ENCODE data around the gene WTAP. TPM values are rescaled to one million over a fixed set of nuclear protein-coding genes. Genes with fewer than 3 reads are reported as not detected.

Gene WTAP
- total and polyA plus RNA-seq, 2 experiments from 2014 or later: 108 to 121 TPM

DNA sequence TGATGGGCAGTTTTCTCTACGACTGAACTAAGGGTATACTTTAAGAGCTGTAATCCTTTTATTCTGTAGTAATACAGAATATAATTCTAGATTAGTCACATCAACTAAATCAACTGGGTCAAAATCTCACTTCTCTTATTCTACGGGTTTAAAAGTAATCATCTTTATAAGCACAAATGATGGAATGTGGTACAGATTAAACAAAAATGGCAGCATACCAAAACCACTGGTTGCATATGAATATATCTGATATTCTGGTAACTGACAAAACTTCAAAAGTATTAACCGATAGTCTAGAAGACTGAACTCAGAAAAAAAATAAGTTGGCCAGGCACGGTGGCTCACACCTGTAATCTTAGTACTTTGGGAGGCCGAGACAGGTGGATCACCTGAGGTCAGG, 41.3 kb upstream of the WTAP start:
- no peak overlapping the region for H3K4me3 ChIP-seq
- Mint-ChIP-seq H3K4me1 (peaks cover under 1% of the 10 kb centered on the region; the same call in 2 of the 3 replicates), H3K9me3 (no peaks in the 10 kb centered on the region), H3K36me3 (ENCODE audit: low read depth) (peaks cover 50% of the 10 kb centered on the region), H3K27me3 (ENCODE audit: insufficient read depth, low read depth, poor library complexity) (no peaks in the 10 kb centered on the region), H3K27ac (no peak overlapping the region), H3K4me3 (no peak overlapping the region)
- H3K4me1 ChIP-seq (ENCODE audit: insufficient read depth): no peaks in the 10 kb centered on the region
- ATAC-seq (no peak), DNase-seq (ENCODE audit: low spot score) (no peak)
- TF ChIP-seq NANOG (IDR thresholded peaks at IDR 0.05; ENCODE audit: borderline replicate concordance) (no peak), JUNB (IDR thresholded peaks at IDR 0.05; ENCODE audit: unreplicated experiment) (no peak), STAT1 (IDR thresholded peaks at IDR 0.05; ENCODE audit: unreplicated experiment) (no peak), POLR2AphosphoS5 (IDR thresholded peaks at IDR 0.05; ENCODE audit: low read depth) (no peak), EZH2 (IDR thresholded peaks at IDR 0.05; ENCODE audit: low read depth, unreplicated experiment) (no peak), ZNF331 (CRISPR knock-in tag; IDR thresholded peaks at IDR 0.05; ENCODE audit: low read depth) (no peak), ZNF114 (CRISPR knock-in tag; IDR thresholded peaks at IDR 0.05) (no peak), CREB1 (CRISPR knock-in tag; IDR thresholded peaks at IDR 0.05; ENCODE audit: low read depth) (no peak), EZH2phosphoT487 (IDR thresholded peaks at IDR 0.05; ENCODE audit: unreplicated experiment) (no peak)
- TF ChIP-seq, protein P1, sequence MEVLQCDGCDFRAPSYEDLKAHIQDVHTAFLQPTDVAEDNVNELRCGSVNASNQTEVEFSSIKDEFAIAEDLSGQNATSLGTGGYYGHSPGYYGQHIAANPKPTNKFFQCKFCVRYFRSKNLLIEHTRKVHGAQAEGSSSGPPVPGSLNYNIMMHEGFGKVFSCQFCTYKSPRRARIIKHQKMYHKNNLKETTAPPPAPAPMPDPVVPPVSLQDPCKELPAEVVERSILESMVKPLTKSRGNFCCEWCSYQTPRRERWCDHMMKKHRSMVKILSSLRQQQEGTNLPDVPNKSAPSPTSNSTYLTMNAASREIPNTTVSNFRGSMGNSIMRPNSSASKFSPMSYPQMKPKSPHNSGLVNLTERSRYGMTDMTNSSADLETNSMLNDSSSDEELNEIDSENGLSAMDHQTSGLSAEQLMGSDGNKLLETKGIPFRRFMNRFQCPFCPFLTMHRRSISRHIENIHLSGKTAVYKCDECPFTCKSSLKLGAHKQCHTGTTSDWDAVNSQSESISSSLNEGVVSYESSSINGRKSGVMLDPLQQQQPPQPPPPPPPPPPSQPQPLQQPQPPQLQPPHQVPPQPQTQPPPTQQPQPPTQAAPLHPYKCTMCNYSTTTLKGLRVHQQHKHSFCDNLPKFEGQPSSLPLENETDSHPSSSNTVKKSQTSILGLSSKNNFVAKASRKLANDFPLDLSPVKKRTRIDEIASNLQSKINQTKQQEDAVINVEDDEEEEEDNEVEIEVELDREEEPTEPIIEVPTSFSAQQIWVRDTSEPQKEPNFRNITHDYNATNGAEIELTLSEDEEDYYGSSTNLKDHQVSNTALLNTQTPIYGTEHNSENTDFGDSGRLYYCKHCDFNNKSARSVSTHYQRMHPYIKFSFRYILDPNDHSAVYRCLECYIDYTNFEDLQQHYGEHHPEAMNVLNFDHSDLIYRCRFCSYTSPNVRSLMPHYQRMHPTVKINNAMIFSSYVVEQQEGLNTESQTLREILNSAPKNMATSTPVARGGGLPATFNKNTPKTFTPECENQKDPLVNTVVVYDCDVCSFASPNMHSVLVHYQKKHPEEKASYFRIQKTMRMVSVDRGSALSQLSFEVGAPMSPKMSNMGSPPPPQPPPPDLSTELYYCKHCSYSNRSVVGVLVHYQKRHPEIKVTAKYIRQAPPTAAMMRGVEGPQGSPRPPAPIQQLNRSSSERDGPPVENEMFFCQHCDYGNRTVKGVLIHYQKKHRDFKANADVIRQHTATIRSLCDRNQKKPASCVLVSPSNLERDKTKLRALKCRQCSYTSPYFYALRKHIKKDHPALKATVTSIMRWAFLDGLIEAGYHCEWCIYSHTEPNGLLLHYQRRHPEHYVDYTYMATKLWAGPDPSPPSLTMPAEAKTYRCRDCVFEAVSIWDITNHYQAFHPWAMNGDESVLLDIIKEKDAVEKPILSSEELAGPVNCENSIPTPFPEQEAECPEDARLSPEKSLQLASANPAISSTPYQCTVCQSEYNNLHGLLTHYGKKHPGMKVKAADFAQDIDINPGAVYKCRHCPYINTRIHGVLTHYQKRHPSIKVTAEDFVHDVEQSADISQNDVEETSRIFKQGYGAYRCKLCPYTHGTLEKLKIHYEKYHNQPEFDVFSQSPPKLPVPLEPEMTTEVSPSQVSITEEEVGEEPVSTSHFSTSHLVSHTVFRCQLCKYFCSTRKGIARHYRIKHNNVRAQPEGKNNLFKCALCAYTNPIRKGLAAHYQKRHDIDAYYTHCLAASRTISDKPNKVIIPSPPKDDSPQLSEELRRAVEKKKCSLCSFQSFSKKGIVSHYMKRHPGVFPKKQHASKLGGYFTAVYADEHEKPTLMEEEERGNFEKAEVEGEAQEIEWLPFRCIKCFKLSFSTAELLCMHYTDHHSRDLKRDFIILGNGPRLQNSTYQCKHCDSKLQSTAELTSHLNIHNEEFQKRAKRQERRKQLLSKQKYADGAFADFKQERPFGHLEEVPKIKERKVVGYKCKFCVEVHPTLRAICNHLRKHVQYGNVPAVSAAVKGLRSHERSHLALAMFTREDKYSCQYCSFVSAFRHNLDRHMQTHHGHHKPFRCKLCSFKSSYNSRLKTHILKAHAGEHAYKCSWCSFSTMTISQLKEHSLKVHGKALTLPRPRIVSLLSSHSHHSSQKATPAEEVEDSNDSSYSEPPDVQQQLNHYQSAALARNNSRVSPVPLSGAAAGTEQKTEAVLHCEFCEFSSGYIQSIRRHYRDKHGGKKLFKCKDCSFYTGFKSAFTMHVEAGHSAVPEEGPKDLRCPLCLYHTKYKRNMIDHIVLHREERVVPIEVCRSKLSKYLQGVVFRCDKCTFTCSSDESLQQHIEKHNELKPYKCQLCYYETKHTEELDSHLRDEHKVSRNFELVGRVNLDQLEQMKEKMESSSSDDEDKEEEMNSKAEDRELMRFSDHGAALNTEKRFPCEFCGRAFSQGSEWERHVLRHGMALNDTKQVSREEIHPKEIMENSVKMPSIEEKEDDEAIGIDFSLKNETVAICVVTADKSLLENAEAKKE (CRISPR knock-in tag; IDR thresholded peaks at IDR 0.05): no peak
- TF ChIP-seq, protein P2, sequence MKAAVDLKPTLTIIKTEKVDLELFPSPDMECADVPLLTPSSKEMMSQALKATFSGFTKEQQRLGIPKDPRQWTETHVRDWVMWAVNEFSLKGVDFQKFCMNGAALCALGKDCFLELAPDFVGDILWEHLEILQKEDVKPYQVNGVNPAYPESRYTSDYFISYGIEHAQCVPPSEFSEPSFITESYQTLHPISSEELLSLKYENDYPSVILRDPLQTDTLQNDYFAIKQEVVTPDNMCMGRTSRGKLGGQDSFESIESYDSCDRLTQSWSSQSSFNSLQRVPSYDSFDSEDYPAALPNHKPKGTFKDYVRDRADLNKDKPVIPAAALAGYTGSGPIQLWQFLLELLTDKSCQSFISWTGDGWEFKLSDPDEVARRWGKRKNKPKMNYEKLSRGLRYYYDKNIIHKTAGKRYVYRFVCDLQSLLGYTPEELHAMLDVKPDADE (IDR thresholded peaks at IDR 0.05): no peak
- TF ChIP-seq, protein P3, sequence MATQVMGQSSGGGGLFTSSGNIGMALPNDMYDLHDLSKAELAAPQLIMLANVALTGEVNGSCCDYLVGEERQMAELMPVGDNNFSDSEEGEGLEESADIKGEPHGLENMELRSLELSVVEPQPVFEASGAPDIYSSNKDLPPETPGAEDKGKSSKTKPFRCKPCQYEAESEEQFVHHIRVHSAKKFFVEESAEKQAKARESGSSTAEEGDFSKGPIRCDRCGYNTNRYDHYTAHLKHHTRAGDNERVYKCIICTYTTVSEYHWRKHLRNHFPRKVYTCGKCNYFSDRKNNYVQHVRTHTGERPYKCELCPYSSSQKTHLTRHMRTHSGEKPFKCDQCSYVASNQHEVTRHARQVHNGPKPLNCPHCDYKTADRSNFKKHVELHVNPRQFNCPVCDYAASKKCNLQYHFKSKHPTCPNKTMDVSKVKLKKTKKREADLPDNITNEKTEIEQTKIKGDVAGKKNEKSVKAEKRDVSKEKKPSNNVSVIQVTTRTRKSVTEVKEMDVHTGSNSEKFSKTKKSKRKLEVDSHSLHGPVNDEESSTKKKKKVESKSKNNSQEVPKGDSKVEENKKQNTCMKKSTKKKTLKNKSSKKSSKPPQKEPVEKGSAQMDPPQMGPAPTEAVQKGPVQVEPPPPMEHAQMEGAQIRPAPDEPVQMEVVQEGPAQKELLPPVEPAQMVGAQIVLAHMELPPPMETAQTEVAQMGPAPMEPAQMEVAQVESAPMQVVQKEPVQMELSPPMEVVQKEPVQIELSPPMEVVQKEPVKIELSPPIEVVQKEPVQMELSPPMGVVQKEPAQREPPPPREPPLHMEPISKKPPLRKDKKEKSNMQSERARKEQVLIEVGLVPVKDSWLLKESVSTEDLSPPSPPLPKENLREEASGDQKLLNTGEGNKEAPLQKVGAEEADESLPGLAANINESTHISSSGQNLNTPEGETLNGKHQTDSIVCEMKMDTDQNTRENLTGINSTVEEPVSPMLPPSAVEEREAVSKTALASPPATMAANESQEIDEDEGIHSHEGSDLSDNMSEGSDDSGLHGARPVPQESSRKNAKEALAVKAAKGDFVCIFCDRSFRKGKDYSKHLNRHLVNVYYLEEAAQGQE (IDR thresholded peaks at IDR 0.05; ENCODE audit: unreplicated experiment): no peak
- TF ChIP-seq, protein P4, sequence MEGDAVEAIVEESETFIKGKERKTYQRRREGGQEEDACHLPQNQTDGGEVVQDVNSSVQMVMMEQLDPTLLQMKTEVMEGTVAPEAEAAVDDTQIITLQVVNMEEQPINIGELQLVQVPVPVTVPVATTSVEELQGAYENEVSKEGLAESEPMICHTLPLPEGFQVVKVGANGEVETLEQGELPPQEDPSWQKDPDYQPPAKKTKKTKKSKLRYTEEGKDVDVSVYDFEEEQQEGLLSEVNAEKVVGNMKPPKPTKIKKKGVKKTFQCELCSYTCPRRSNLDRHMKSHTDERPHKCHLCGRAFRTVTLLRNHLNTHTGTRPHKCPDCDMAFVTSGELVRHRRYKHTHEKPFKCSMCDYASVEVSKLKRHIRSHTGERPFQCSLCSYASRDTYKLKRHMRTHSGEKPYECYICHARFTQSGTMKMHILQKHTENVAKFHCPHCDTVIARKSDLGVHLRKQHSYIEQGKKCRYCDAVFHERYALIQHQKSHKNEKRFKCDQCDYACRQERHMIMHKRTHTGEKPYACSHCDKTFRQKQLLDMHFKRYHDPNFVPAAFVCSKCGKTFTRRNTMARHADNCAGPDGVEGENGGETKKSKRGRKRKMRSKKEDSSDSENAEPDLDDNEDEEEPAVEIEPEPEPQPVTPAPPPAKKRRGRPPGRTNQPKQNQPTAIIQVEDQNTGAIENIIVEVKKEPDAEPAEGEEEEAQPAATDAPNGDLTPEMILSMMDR (conservative IDR thresholded peaks at IDR 0.05; ENCODE audit: low read depth in 2 of 2): no peak
- H3K27ac ChIP-seq (ENCODE audit: low read depth): no peak overlapping the region
- H3K9me2 ChIP-seq (ENCODE audit: insufficient read depth): no peaks in the 10 kb centered on the region
- H3F3A ChIP-seq (replicated peaks; ENCODE audit: low read depth): no peaks in the 10 kb centered on the region
- peaks cover 31% of the 10 kb centered on the region for H3K36me3 ChIP-seq (ENCODE audit: insufficient read depth)
- no peaks in the 10 kb centered on the region for H3K27me3 ChIP-seq (ENCODE audit: insufficient read depth)
- H4K20me1 ChIP-seq (replicated peaks; ENCODE audit: insufficient read depth): peaks cover 16% of the 10 kb centered on the region
- no peak overlapping the region for H2AFZ ChIP-seq
- H3K4me2 ChIP-seq: no peak overlapping the region
- peaks cover 54% of the 10 kb centered on the region for H3K79me2 ChIP-seq (replicated peaks; ENCODE audit: insufficient read depth)

Measured in GM23338 (cell line).